Spleen (tissue), 7 donors: ENCODE results near the gene UBP1.

ENCODE experiments used
- POLR2A ChIP-seq, 3 donors: fragments of 450-650 bp; IDR thresholded peaks; one replicate each; pipeline ENCODE4 v1.5.1; 2017; ENCODE audit warnings: antibody characterized with exemption in 3 of 3, mild to moderate bottlenecking in 1 of 3
- POLR2AphosphoS5 ChIP-seq, 3 donors: sonication (generic); formaldehyde crosslinking; IDR thresholded peaks; one replicate each; pipeline ENCODE4 v1.5.1; 2017; ENCODE audit warnings: antibody characterized with exemption in 3 of 3
- TF ChIP-seq, protein P1 (sequence below), 11 experiments: fragments of 200-600 bp in 7 of 11; fragments of 450-650 bp in 4 of 11; sonication (generic) in 4 of 11; IDR thresholded peaks in 8 of 11; conservative IDR thresholded peaks in 3 of 11; 1 replicate in 7 of 11; 2 replicates in 4 of 11; pipeline versions ENCODE4 v1.4.0 to v1.8.0; 2016 to 2021; ENCODE audit warnings: antibody characterized with exemption in 11 of 11, inconsistent platforms in 4 of 11, mild to moderate bottlenecking in 1 of 11
- donor health status: DM: no; HTN: no; CAD: no; lungs with moderate emphysema.
- donor health status: DM: no; HTN: no; CAD: no.
- donor health status: DM: no; HTN: no; CAD: no.

DNA sequence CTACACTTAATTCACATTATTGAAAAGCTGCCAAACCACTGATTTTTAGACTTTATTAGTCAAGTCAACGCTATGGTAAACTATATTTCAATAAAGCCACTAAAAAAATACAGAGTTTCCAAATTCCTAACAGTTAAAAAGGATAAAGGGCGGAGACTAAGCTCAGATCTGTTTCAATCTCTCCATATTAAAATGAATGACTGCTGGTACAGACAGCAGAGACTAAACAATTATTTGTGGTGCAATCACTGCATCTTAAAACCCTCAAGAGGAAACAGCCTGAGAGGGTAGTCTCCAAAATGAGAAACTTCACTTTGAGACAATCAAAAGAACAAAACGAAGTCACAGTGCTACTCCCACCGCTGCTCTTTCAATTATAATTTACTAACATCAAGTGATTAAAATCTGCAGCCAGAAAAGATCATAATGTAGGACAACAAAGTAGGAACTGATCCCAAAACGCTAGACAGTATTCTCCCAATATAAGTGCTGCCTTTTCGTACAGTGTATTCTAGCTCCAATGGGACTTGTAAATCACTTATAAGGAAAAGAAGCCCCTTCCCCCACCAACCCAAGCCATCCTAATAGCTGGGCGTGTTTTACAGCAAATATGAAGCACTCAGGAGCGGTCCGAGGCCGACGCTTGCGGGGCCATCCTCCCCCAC lies 1.2 kb downstream of the UBP1 start:
- TF ChIP-seq POLR2AphosphoS5 (IDR thresholded peaks at IDR 0.05) (no peak), POLR2A (IDR thresholded peaks at IDR 0.05) (no peak)
- TF ChIP-seq, protein P1, sequence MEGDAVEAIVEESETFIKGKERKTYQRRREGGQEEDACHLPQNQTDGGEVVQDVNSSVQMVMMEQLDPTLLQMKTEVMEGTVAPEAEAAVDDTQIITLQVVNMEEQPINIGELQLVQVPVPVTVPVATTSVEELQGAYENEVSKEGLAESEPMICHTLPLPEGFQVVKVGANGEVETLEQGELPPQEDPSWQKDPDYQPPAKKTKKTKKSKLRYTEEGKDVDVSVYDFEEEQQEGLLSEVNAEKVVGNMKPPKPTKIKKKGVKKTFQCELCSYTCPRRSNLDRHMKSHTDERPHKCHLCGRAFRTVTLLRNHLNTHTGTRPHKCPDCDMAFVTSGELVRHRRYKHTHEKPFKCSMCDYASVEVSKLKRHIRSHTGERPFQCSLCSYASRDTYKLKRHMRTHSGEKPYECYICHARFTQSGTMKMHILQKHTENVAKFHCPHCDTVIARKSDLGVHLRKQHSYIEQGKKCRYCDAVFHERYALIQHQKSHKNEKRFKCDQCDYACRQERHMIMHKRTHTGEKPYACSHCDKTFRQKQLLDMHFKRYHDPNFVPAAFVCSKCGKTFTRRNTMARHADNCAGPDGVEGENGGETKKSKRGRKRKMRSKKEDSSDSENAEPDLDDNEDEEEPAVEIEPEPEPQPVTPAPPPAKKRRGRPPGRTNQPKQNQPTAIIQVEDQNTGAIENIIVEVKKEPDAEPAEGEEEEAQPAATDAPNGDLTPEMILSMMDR (IDR thresholded peaks at IDR 0.05 in 8 of 11, conservative IDR thresholded peaks at IDR 0.05 in 3 of 11) = no peak
